ENCODE results near the gene TRAPPC3L.

The TRAPPC3L gene

DNA sequence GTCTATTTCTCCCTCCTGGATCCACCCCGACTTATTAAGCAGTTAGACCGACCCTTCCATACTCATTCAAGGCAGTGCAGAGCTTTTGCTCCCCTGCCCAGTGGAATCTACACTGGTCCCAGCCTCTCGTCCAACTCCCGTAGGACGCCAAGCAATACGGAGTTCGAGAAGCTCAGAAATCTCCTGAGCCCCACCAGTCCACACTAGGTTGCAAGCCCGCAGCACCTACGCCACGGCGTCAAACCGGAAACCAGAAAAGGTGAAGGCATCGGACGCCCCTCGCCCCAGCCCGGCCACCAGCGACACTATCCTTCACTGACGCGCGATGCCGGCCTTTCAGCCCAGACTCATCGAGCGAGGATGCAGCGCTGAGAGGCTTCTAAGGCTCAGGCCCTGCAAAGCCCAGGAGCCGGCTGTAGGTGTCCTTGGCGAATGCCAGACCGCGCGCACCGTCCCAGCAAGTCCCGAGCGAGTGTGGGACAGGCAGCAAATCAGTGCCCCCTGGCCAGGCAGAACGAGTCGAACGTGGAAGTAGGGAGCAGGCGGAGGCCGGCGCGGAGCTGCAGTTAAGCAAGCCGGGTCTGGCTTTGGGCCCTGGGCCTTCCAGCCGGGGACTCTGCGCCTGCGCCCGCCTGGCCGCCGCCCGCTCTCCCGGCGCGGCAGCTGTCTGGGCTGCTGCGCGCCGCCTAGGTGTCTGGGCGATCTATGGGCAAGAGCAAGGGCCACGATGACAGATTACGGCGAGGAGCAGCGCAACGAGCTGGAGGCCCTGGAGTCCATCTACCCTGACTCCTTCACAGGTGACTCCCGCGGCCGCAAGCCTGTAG lies 25.6 kb upstream of the TRAPPC3L start, which contains the start of gene RWDD1 (continued):
- TF ChIP-seq, protein P1, sequence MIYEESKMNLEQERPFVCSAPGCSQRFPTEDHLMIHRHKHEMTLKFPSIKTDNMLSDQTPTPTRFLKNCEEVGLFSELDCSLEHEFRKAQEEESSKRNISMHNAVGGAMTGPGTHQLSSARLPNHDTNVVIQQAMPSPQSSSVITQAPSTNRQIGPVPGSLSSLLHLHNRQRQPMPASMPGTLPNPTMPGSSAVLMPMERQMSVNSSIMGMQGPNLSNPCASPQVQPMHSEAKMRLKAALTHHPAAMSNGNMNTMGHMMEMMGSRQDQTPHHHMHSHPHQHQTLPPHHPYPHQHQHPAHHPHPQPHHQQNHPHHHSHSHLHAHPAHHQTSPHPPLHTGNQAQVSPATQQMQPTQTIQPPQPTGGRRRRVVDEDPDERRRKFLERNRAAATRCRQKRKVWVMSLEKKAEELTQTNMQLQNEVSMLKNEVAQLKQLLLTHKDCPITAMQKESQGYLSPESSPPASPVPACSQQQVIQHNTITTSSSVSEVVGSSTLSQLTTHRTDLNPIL (CRISPR knock-in tag; IDR thresholded peaks at IDR 0.05; ENCODE audit: low read depth), result no peak
- TF ChIP-seq PPARA (CRISPR knock-in tag; IDR thresholded peaks at IDR 0.05; ENCODE audit: borderline replicate concordance) (no peak), GLIS3 (CRISPR knock-in tag; IDR thresholded peaks at IDR 0.05) (no peak), TOX (CRISPR knock-in tag; IDR thresholded peaks at IDR 0.05; ENCODE audit: borderline replicate concordance) (no peak), ZNF70 (CRISPR knock-in tag; IDR thresholded peaks at IDR 0.05) (no peak), TCF4 (CRISPR knock-in tag; IDR thresholded peaks at IDR 0.05; ENCODE audit: borderline replicate concordance) (no peak), CSDC2 (CRISPR knock-in tag; IDR thresholded peaks at IDR 0.05) (no peak)
- TF ChIP-seq, protein P2, sequence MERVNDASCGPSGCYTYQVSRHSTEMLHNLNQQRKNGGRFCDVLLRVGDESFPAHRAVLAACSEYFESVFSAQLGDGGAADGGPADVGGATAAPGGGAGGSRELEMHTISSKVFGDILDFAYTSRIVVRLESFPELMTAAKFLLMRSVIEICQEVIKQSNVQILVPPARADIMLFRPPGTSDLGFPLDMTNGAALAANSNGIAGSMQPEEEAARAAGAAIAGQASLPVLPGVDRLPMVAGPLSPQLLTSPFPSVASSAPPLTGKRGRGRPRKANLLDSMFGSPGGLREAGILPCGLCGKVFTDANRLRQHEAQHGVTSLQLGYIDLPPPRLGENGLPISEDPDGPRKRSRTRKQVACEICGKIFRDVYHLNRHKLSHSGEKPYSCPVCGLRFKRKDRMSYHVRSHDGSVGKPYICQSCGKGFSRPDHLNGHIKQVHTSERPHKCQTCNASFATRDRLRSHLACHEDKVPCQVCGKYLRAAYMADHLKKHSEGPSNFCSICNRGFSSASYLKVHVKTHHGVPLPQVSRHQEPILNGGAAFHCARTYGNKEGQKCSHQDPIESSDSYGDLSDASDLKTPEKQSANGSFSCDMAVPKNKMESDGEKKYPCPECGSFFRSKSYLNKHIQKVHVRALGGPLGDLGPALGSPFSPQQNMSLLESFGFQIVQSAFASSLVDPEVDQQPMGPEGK (CRISPR knock-in tag; IDR thresholded peaks at IDR 0.05; ENCODE audit: borderline replicate concordance), result no peak

DNA sequence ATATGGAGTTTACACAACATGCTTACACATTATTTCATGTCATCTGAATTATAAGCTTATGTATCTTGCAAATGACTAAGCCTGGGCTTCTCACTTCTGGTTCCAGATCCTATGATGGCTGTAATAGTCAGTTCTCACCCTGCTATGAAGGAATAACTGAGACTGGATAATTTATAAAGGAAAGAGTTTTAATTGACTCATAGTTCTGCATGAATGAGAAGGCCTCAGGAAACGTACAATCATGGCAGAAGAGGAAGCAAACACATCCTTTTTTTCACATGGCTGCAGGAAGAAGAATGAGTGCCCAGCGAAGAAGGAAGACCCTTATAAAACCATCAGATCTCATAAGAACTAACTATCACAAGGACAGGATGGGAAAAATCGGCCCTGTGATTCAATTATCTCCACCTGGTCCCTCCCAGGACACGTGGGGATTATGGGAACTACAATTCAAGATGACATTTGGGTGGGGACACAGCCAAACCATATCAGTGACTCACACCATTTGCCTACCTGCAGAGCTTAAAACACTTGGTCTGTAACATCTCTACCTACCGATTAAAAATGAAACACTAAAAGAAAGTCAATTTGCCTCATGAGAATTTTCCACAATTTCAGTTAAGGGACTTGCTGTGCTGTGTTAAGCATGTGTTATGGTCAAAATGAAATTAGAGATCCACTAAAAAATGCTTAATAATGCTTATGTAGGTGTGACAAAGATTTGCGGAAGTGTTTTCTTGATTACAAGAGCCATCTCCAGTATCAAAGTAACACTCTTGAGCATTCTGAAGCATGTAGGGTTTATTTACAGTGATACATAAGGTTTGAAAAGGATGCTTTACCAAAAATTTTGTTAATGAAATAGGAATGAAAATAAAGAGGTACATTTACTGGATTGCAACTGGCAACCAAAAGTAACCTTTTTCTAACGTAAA lies 23.6 kb upstream of the TRAPPC3L start:
- TF ChIP-seq RARB (CRISPR knock-in tag; IDR thresholded peaks at IDR 0.05), result no peak
- TF ChIP-seq ISL1 (CRISPR knock-in tag; IDR thresholded peaks at IDR 0.05), result no peak
- TF ChIP-seq GLIS3 (CRISPR knock-in tag; IDR thresholded peaks at IDR 0.05), result no peak
- TF ChIP-seq TOX (CRISPR knock-in tag; IDR thresholded peaks at IDR 0.05; ENCODE audit: borderline replicate concordance), result no peak
- no peak for TF ChIP-seq ARNTL (CRISPR knock-in tag; IDR thresholded peaks at IDR 0.05; ENCODE audit: borderline replicate concordance, low read depth)
- TF ChIP-seq BACH2 (CRISPR knock-in tag; IDR thresholded peaks at IDR 0.05; ENCODE audit: borderline replicate concordance), result no peak
- TF ChIP-seq, protein P1 (CRISPR knock-in tag; IDR thresholded peaks at IDR 0.05; ENCODE audit: low read depth), result no peak
- TF ChIP-seq ZFP30 (CRISPR knock-in tag; IDR thresholded peaks at IDR 0.05), result no peak
- TF ChIP-seq ESRRG (CRISPR knock-in tag; IDR thresholded peaks at IDR 0.05), result no peak
- TF ChIP-seq ZNF70 (CRISPR knock-in tag; IDR thresholded peaks at IDR 0.05), result no peak
- no peak for ATAC-seq

DNA sequence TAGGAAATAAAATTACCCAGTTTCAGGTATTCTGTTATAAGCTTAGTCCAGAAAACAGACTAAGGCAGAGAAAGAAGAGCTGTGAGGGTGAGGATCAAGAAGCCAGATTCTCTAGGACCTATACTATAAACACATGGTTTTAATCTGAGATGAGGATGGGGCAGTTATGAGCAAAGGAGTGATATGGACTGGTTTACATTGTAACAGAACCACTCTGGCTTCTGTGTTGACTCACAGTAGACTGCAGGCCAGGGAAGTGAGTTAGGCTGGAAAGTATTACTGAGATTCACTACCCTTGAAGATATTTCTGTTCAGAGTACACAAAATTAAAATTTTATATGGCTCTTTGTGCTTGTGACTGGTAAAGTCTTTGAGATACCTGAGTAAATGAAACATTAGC lies 22.6 kb upstream of the TRAPPC3L start:
- ATAC-seq, result no peak
- TF ChIP-seq ZNF8 (CRISPR knock-in tag; IDR thresholded peaks at IDR 0.05), result no peak
- no peak for TF ChIP-seq OSR1 (CRISPR knock-in tag; IDR thresholded peaks at IDR 0.05)
- TF ChIP-seq ZNF70 (CRISPR knock-in tag; IDR thresholded peaks at IDR 0.05), result no peak
- TF ChIP-seq ESRRG (CRISPR knock-in tag; IDR thresholded peaks at IDR 0.05), result no peak
- TF ChIP-seq ZC3H10 (CRISPR knock-in tag; IDR thresholded peaks at IDR 0.05), result no peak
- TF ChIP-seq RARB (CRISPR knock-in tag; IDR thresholded peaks at IDR 0.05), result no peak
- no peak for TF ChIP-seq PPARA (CRISPR knock-in tag; IDR thresholded peaks at IDR 0.05; ENCODE audit: borderline replicate concordance)
- TF ChIP-seq, protein P1 (CRISPR knock-in tag; IDR thresholded peaks at IDR 0.05; ENCODE audit: low read depth), result no peak
- no peak for TF ChIP-seq ARNTL (CRISPR knock-in tag; IDR thresholded peaks at IDR 0.05; ENCODE audit: borderline replicate concordance, low read depth)
- TF ChIP-seq, protein P2 (CRISPR knock-in tag; IDR thresholded peaks at IDR 0.05; ENCODE audit: borderline replicate concordance), result no peak
- TF ChIP-seq, protein P3, sequence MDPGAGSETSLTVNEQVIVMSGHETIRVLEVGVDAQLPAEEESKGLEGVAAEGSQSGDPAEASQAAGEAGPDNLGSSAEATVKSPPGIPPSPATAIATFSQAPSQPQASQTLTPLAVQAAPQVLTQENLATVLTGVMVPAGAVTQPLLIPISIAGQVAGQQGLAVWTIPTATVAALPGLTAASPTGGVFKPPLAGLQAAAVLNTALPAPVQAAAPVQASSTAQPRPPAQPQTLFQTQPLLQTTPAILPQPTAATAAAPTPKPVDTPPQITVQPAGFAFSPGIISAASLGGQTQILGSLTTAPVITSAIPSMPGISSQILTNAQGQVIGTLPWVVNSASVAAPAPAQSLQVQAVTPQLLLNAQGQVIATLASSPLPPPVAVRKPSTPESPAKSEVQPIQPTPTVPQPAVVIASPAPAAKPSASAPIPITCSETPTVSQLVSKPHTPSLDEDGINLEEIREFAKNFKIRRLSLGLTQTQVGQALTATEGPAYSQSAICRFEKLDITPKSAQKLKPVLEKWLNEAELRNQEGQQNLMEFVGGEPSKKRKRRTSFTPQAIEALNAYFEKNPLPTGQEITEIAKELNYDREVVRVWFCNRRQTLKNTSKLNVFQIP (CRISPR knock-in tag; IDR thresholded peaks at IDR 0.05; ENCODE audit: borderline replicate concordance, low read depth), result no peak
- no peak for TF ChIP-seq ZFP3 (CRISPR knock-in tag; IDR thresholded peaks at IDR 0.05)
- TF ChIP-seq, protein P4, sequence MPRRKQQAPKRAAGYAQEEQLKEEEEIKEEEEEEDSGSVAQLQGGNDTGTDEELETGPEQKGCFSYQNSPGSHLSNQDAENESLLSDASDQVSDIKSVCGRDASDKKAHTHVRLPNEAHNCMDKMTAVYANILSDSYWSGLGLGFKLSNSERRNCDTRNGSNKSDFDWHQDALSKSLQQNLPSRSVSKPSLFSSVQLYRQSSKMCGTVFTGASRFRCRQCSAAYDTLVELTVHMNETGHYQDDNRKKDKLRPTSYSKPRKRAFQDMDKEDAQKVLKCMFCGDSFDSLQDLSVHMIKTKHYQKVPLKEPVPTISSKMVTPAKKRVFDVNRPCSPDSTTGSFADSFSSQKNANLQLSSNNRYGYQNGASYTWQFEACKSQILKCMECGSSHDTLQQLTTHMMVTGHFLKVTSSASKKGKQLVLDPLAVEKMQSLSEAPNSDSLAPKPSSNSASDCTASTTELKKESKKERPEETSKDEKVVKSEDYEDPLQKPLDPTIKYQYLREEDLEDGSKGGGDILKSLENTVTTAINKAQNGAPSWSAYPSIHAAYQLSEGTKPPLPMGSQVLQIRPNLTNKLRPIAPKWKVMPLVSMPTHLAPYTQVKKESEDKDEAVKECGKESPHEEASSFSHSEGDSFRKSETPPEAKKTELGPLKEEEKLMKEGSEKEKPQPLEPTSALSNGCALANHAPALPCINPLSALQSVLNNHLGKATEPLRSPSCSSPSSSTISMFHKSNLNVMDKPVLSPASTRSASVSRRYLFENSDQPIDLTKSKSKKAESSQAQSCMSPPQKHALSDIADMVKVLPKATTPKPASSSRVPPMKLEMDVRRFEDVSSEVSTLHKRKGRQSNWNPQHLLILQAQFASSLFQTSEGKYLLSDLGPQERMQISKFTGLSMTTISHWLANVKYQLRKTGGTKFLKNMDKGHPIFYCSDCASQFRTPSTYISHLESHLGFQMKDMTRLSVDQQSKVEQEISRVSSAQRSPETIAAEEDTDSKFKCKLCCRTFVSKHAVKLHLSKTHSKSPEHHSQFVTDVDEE (CRISPR knock-in tag; IDR thresholded peaks at IDR 0.05), result no peak
- TF ChIP-seq ZFP30 (CRISPR knock-in tag; IDR thresholded peaks at IDR 0.05), result no peak
- no peak for TF ChIP-seq TOX (CRISPR knock-in tag; IDR thresholded peaks at IDR 0.05; ENCODE audit: borderline replicate concordance)
